K562 (cell line): ENCODE measurements around the gene SEPTIN1. TPM values are rescaled to one million over a fixed set of nuclear protein-coding genes. Genes with fewer than 3 reads are reported as not detected.

ENCODE experiments used
- CBX2 ChIP-seq: fragments of 200-600 bp; sonication (generic); IDR thresholded peaks from one replicate; pipeline ENCODE4 v1.6.1; 2012; ENCODE audit warnings: mild to moderate bottlenecking, low read length, inconsistent platforms; ENCODE audit not compliant: insufficient read depth, poor library complexity, severe bottlenecking
- CREM ChIP-seq: IDR thresholded peaks from 2 replicates; pipeline ENCODE4 v1.6.1; 2014; ENCODE audit warnings: antibody characterized with exemption, low read depth
- CXXC5 ChIP-seq: fragments of 250-450 bp; sonication (Bioruptor Pico); IDR thresholded peaks from 2 replicates; pipeline ENCODE4 v1.8.0; 2022; ENCODE audit warnings: inconsistent platforms, mild to moderate bottlenecking, moderate library complexity
- DPF2 ChIP-seq: fragments of 450-650 bp; IDR thresholded peaks from 2 replicates; pipeline ENCODE4 v1.6.1; 2016
- ELF1 ChIP-seq: fragments of 200-800 bp; sonication (Bioruptor generic); IDR thresholded peaks from 2 replicates; pipeline ENCODE4 v1.6.1; 2016; ENCODE audit warnings: missing genetic modification characterization, missing compliant biosample characterization
- KDM2B ChIP-seq: fragments of 250-450 bp; sonication (Bioruptor Pico); IDR thresholded peaks from 2 replicates; pipeline ENCODE4 v1.8.0; 2021; ENCODE audit warnings: mild to moderate bottlenecking, moderate library complexity
- KDM5B ChIP-seq: fragments of 200-600 bp; sonication (generic); IDR thresholded peaks from 2 replicates; pipeline ENCODE4 v1.6.1; 2012; ENCODE audit warnings: low read depth, mild to moderate bottlenecking, moderate library complexity, low read length, control low read depth, inconsistent platforms; ENCODE audit not compliant: insufficient replicate concordance
- PHF8 ChIP-seq: fragments of 200-600 bp; sonication (generic); IDR thresholded peaks from 2 replicates; pipeline ENCODE4 v1.6.1; 2012; ENCODE audit warnings: mixed run types, mild to moderate bottlenecking, inconsistent platforms, low read length, moderate library complexity, borderline replicate concordance
- PTTG1 ChIP-seq: fragments of 450-650 bp; IDR thresholded peaks from 2 replicates; pipeline ENCODE4 v1.6.1; 2016; ENCODE audit warnings: low read depth, mild to moderate bottlenecking, missing genetic modification characterization, missing compliant biosample characterization
- SAFB ChIP-seq: fragments of 200-400 bp; formaldehyde crosslinking; IDR thresholded peaks from 2 replicates; pipeline ENCODE4 v1.6.1; 2017; ENCODE audit warnings: low read depth, low read length, borderline replicate concordance
- XRCC3 ChIP-seq: fragments of 450-650 bp; IDR thresholded peaks from 2 replicates; pipeline ENCODE4 v1.6.1; 2017; ENCODE audit warnings: mild to moderate bottlenecking, moderate library complexity
- ZBED1 ChIP-seq: IDR thresholded peaks from 2 replicates; pipeline ENCODE4 v1.6.1; 2014
- ZNF121 ChIP-seq: sonication (generic); formaldehyde crosslinking; conservative IDR thresholded peaks from 2 replicates; pipeline ENCODE4 v1.8.0; 2022; ENCODE audit warnings: missing genetic modification reagents
- ZNF354B ChIP-seq: fragments of 250-450 bp; sonication (Bioruptor Pico); IDR thresholded peaks from 2 replicates; pipeline ENCODE4 v1.4.0; 2020
- ZNF445 ChIP-seq: fragments of 250-450 bp; sonication (Bioruptor Pico); IDR thresholded peaks from 2 replicates; pipeline ENCODE4 v1.4.0; 2020; ENCODE audit warnings: low read depth, mild to moderate bottlenecking, moderate library complexity
- ZNF764 ChIP-seq: fragments of 250-450 bp; sonication (Bioruptor Pico); IDR thresholded peaks from 2 replicates; pipeline ENCODE4 v1.4.0; 2020; ENCODE audit warnings: low read depth, mild to moderate bottlenecking, moderate library complexity
- ZZZ3 ChIP-seq: fragments of 450-650 bp; IDR thresholded peaks from 2 replicates; pipeline ENCODE4 v1.6.1; 2016; ENCODE audit warnings: antibody characterized with exemption, mild to moderate bottlenecking, moderate library complexity
- polyA plus RNA-seq, 8 experiments: library from polyadenylated mRNA; depleted of rRNA in 4 of 8; stranded (reverse) in 5 of 8; unstranded in 3 of 8; fragments of >200 nt; fragmentation: Nextera tagmentation in 2 of 8; fragmentation: Illumina TruSeq in 1 of 8; extraction: Ambion mirVana in 2 of 8; extraction: Trizol in 1 of 8; gene quantifications; 2 replicates each; pipeline versions ENCODE4 v1.2.1 to v1.2.3, GENCODE V29; 2011 to 2014; ENCODE audit warnings: inconsistent platforms in 1 of 8, missing spikeins in 1 of 8
- total RNA-seq, 7 experiments: library from RNA; depleted of rRNA in 6 of 7; stranded (reverse); fragments of >200 nt in 6 of 7; fragmentation: Illumina TruSeq in 2 of 7; extraction: Trizol in 2 of 7; gene quantifications; 2 replicates each; pipeline versions ENCODE4 v1.2.1 to v1.2.3, GENCODE V29; 2011 to 2021; ENCODE audit warnings: low replicate concordance in 1 of 7
- TF ChIP-seq, protein P1 (sequence below), 3 experiments: fragments of 200-800 bp in 1 of 3; fragments of 250-450 bp in 1 of 3; fragments of 450-650 bp in 1 of 3; sonication (Bioruptor Pico) in 1 of 3; sonication (Bioruptor generic) in 1 of 3; formaldehyde crosslinking in 1 of 3; IDR thresholded peaks; 2 replicates each; pipeline versions ENCODE4 v1.6.1 to v1.8.0; 2016 to 2022; ENCODE audit warnings: mild to moderate bottlenecking in 2 of 3, missing genetic modification characterization in 2 of 3, missing compliant biosample characterization in 1 of 3, moderate library complexity in 1 of 3
- TF ChIP-seq, protein P2 (sequence below): fragments of 250-450 bp; sonication (Bioruptor Pico); IDR thresholded peaks from 2 replicates; pipeline ENCODE4 v1.5.0; 2020; ENCODE audit warnings: mild to moderate bottlenecking, borderline replicate concordance
- TF ChIP-seq, protein P3 (sequence below), 2 experiments: fragments of 450-650 bp in 1 of 2; sonication (generic) in 1 of 2; formaldehyde crosslinking in 1 of 2; IDR thresholded peaks in 1 of 2; conservative IDR thresholded peaks in 1 of 2; 2 replicates each; pipeline versions ENCODE4 v1.6.1 to v1.8.1; 2016 to 2023; ENCODE audit warnings: mild to moderate bottlenecking in 2 of 2, moderate library complexity in 2 of 2, inconsistent platforms in 1 of 2, missing genetic modification reagents in 1 of 2
- TF ChIP-seq, protein P4 (sequence below): sonication (generic); formaldehyde crosslinking; IDR thresholded peaks from 2 replicates; pipeline ENCODE4 v1.8.0; 2022; ENCODE audit warnings: mild to moderate bottlenecking, missing genetic modification reagents

Gene SEPTIN1
- total and polyA plus RNA-seq, 9 of the 15 experiments (the other 6 are each of a cell fraction or from before 2014, with no cell fraction given): 0.23 to 5.6 (median 1.7) TPM; not detected in 1

DNA sequence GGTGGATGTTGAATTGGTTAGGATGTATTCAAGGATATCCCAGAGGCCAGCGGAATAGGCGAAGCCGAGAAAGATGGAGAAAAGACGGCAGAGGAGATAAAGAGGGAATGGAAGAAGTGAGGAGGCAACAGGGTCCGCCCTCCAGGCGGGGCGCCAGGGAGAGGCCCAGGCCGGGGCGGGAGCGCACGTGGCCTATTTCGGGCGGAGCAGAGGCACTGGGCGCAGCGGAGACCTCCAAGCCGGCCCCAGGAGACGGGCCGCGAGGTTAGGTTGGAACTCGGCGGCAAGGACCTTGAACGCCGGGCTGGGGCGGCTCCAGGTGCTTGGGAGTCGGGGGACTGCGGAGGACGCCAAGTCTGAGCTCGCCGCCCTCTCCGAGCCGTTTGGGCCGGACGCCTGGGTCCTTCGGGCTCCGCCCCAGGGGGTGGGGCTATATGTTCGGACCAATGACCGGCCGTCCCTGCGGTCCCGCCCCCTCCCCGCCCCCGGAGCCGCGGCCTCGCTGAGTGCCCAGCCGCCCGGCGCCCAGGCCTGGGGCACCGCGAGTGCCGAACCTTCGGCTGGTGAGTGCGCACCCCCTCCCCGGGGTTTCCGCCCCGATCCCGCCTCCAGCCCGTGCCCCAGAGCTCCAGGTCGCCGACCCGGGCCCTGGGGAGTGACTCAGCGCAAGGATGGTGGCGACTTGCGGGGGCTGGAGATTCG is 24.9 kb upstream of the SEPTIN1 start, which contains the start of gene ZNF771 (continued):
- TF ChIP-seq ZNF445 (CRISPR knock-in tag): no peak
- TF ChIP-seq KDM5B: peak; percentile 60
- TF ChIP-seq, protein P1, sequence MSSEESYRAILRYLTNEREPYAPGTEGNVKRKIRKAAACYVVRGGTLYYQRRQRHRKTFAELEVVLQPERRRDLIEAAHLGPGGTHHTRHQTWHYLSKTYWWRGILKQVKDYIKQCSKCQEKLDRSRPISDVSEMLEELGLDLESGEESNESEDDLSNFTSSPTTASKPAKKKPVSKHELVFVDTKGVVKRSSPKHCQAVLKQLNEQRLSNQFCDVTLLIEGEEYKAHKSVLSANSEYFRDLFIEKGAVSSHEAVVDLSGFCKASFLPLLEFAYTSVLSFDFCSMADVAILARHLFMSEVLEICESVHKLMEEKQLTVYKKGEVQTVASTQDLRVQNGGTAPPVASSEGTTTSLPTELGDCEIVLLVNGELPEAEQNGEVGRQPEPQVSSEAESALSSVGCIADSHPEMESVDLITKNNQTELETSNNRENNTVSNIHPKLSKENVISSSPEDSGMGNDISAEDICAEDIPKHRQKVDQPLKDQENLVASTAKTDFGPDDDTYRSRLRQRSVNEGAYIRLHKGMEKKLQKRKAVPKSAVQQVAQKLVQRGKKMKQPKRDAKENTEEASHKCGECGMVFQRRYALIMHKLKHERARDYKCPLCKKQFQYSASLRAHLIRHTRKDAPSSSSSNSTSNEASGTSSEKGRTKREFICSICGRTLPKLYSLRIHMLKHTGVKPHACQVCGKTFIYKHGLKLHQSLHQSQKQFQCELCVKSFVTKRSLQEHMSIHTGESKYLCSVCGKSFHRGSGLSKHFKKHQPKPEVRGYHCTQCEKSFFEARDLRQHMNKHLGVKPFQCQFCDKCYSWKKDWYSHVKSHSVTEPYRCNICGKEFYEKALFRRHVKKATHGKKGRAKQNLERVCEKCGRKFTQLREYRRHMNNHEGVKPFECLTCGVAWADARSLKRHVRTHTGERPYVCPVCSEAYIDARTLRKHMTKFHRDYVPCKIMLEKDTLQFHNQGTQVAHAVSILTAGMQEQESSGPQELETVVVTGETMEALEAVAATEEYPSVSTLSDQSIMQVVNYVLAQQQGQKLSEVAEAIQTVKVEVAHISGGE (CRISPR knock-in tag; IDR thresholded peaks at IDR 0.05): no peak
- no peak for TF ChIP-seq ZZZ3
- no peak for TF ChIP-seq PTTG1 (tag)
- no peak for TF ChIP-seq ZNF764
- TF ChIP-seq XRCC3: no peak
- TF ChIP-seq CREM: no peak
- no peak; the same call in 1 of the 2 replicates for TF ChIP-seq KDM2B (CRISPR knock-in tag)
- TF ChIP-seq CXXC5 (CRISPR knock-in tag): peak; percentile 86
- TF ChIP-seq DPF2: peak; percentile 63
- TF ChIP-seq ZNF354B (CRISPR knock-in tag): no peak
- TF ChIP-seq ZBED1: no peak
- TF ChIP-seq ELF1 (tag): no peak
- TF ChIP-seq, protein P2, sequence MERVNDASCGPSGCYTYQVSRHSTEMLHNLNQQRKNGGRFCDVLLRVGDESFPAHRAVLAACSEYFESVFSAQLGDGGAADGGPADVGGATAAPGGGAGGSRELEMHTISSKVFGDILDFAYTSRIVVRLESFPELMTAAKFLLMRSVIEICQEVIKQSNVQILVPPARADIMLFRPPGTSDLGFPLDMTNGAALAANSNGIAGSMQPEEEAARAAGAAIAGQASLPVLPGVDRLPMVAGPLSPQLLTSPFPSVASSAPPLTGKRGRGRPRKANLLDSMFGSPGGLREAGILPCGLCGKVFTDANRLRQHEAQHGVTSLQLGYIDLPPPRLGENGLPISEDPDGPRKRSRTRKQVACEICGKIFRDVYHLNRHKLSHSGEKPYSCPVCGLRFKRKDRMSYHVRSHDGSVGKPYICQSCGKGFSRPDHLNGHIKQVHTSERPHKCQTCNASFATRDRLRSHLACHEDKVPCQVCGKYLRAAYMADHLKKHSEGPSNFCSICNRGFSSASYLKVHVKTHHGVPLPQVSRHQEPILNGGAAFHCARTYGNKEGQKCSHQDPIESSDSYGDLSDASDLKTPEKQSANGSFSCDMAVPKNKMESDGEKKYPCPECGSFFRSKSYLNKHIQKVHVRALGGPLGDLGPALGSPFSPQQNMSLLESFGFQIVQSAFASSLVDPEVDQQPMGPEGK: no peak
- TF ChIP-seq, protein P3, sequence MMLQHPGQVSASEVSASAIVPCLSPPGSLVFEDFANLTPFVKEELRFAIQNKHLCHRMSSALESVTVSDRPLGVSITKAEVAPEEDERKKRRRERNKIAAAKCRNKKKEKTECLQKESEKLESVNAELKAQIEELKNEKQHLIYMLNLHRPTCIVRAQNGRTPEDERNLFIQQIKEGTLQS (IDR thresholded peaks at IDR 0.05): peak; percentile 55
- TF ChIP-seq, protein P3 (CRISPR knock-in tag; conservative IDR thresholded peaks at IDR 0.05): no peak
- TF ChIP-seq ZNF121 (CRISPR knock-in tag): no peak
- TF ChIP-seq SAFB: no peak
- no peak for TF ChIP-seq CBX2
- TF ChIP-seq PHF8: peak; percentile 85; the same call in 1 of the 2 replicates
- TF ChIP-seq, protein P4, sequence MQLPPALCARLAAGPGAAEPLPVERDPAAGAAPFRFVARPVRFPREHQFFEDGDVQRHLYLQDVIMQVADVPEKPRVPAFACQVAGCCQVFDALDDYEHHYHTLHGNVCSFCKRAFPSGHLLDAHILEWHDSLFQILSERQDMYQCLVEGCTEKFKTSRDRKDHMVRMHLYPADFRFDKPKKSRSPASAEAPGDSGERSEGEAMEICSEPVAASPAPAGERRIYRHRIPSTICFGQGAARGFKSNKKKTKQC (CRISPR knock-in tag): no peak; the same call in 1 of the 2 replicates
